Liver (tissue), 9 donors: Measurements from ENCODE around the gene SNF8. TPM values are rescaled to one million over a fixed set of nuclear protein-coding genes. Genes with fewer than 3 reads are reported as not detected.

Source experiments
- DNase-seq: peaks from one replicate; pipeline ENCODE4 v3.0.0-alpha.2; 2017; ENCODE audit warnings: low spot score
- H3K27ac ChIP-seq, 2 donors: one replicate each; pipeline ENCODE4 v1.7.0; 2013; ENCODE audit warnings: inconsistent platforms in 2 of 2, low read length in 2 of 2, control low read depth in 1 of 2, low read depth in 1 of 2, mild to moderate bottlenecking in 1 of 2
- H3K27me3 ChIP-seq, 4 donors: one replicate each; pipeline versions ENCODE4 v1.6.1 to v1.7.0; 2013; ENCODE audit warnings: low read length in 3 of 4, inconsistent platforms in 1 of 4, mild to moderate bottlenecking in 1 of 4, moderate library complexity in 1 of 4; ENCODE audit not compliant: control insufficient read depth in 4 of 4, insufficient read depth in 4 of 4
- H3K36me3 ChIP-seq, 4 donors: one replicate each; pipeline versions ENCODE4 v1.6.1 to v1.7.0; 2013; ENCODE audit warnings: low read length in 3 of 4, mild to moderate bottlenecking in 3 of 4, low read depth in 1 of 4, moderate library complexity in 1 of 4; ENCODE audit not compliant: control insufficient read depth in 4 of 4, insufficient read depth in 3 of 4
- H3K4me1 ChIP-seq, 4 donors: one replicate each; pipeline versions ENCODE4 v1.6.1 to v1.7.0; 2013; ENCODE audit warnings: low read length in 3 of 4, mild to moderate bottlenecking in 3 of 4, moderate library complexity in 1 of 4; ENCODE audit not compliant: control insufficient read depth in 4 of 4, insufficient read depth in 4 of 4
- H3K4me3 ChIP-seq, 3 donors: one replicate each; pipeline versions ENCODE4 v1.6.1 to v1.7.0; 2013; ENCODE audit warnings: low read length in 3 of 3, control low read depth in 1 of 3, low read depth in 1 of 3, mild to moderate bottlenecking in 1 of 3
- H3K9ac ChIP-seq, 2 donors: one replicate each; pipeline ENCODE4 v1.7.0; 2013; ENCODE audit warnings: low read length in 2 of 2, mild to moderate bottlenecking in 2 of 2, moderate library complexity in 2 of 2, control low read depth in 1 of 2, low read depth in 1 of 2
- H3K9me3 ChIP-seq, 4 donors: one replicate each; pipeline versions ENCODE4 v1.6.1 to v1.7.0; 2013; ENCODE audit warnings: low read length in 3 of 4; ENCODE audit not compliant: control insufficient read depth in 4 of 4
- CTCF ChIP-seq: fragments of 150-350 bp; IDR thresholded peaks from 2 replicates; pipeline ENCODE4 v1.5.1; 2017; ENCODE audit warnings: improper control_type of control experiment, low read depth, low read length; ENCODE audit not compliant: missing input control
- EGR1 ChIP-seq, 2 donors: IDR thresholded peaks; 2 replicates each; pipeline ENCODE4 v1.6.1; 2016 to 2018; ENCODE audit warnings: antibody characterized with exemption in 2 of 2, low read depth in 2 of 2
- FOXA1 ChIP-seq: IDR thresholded peaks from 2 replicates; pipeline ENCODE4 v1.6.1; 2016; ENCODE audit warnings: antibody characterized with exemption
- FOXA2 ChIP-seq: IDR thresholded peaks from 2 replicates; pipeline ENCODE4 v1.6.1; 2016; ENCODE audit warnings: antibody characterized with exemption
- GABPA ChIP-seq, 2 donors: IDR thresholded peaks in 1 of 2; conservative IDR thresholded peaks in 1 of 2; 2 replicates each; pipeline ENCODE4 v1.6.1; 2016; ENCODE audit warnings: antibody characterized with exemption in 2 of 2, mild to moderate bottlenecking in 1 of 2, moderate library complexity in 1 of 2
- HNF4A ChIP-seq, 2 donors: conservative IDR thresholded peaks; 2 replicates each; pipeline ENCODE4 v1.6.1; 2016; ENCODE audit warnings: antibody characterized with exemption in 2 of 2, mild to moderate bottlenecking in 2 of 2
- HNF4G ChIP-seq: IDR thresholded peaks from 2 replicates; pipeline ENCODE4 v1.6.1; 2016; ENCODE audit warnings: antibody characterized with exemption
- JUND ChIP-seq, 2 donors: IDR thresholded peaks; 2 replicates each; pipeline ENCODE4 v1.6.1; 2016; ENCODE audit warnings: antibody characterized with exemption in 2 of 2
- MAX ChIP-seq: IDR thresholded peaks from 2 replicates; pipeline ENCODE4 v1.6.1; 2016; ENCODE audit warnings: antibody characterized with exemption
- NR2F2 ChIP-seq: IDR thresholded peaks from 2 replicates; pipeline ENCODE4 v1.6.1; 2016; ENCODE audit warnings: antibody characterized with exemption
- RAD21 ChIP-seq, 2 donors: IDR thresholded peaks; 2 replicates each; pipeline ENCODE4 v1.6.1; 2016; ENCODE audit warnings: antibody characterized with exemption in 2 of 2, mild to moderate bottlenecking in 2 of 2
- REST ChIP-seq: IDR thresholded peaks from 2 replicates; pipeline ENCODE4 v1.6.1; 2016; ENCODE audit warnings: antibody characterized with exemption, mild to moderate bottlenecking
- RXRA ChIP-seq, 2 donors: IDR thresholded peaks; 2 replicates each; pipeline ENCODE4 v1.6.1; 2017 to 2018; ENCODE audit warnings: antibody characterized with exemption in 2 of 2, mild to moderate bottlenecking in 1 of 2
- SP1 ChIP-seq: IDR thresholded peaks from 2 replicates; pipeline ENCODE4 v1.6.1; 2018; ENCODE audit warnings: antibody characterized with exemption, mild to moderate bottlenecking
- TAF1 ChIP-seq: conservative IDR thresholded peaks from 2 replicates; pipeline ENCODE4 v1.6.1; 2016; ENCODE audit warnings: antibody characterized with exemption, mild to moderate bottlenecking
- YY1 ChIP-seq: IDR thresholded peaks from 2 replicates; pipeline ENCODE4 v1.6.1; 2016; ENCODE audit warnings: antibody characterized with exemption, mild to moderate bottlenecking
- WGBS: extraction: QIAGEN DNeasy Blood & Tissue Kit; methylation state at CpG from one replicate; pipeline ENCODE4 v1.1.7; 2013; 5-methylcytosine and 5-hydroxymethylcytosine counted together
- polyA plus RNA-seq, 2 donors: library from polyadenylated mRNA; stranded (reverse) in 1 of 2; unstranded in 1 of 2; fragments of 200-250 nt in 1 of 2; fragments of >200 nt in 1 of 2; fragmentation: Nextera tagmentation in 1 of 2; extraction: Ambion mirVana in 1 of 2; gene quantifications; one replicate each; pipeline versions ENCODE4 v1.2.1 to v1.2.3, GENCODE V29; 2013 to 2015
- total RNA-seq, 2 donors: library from RNA; depleted of rRNA; stranded (reverse); fragments of >200 nt; gene quantifications; one replicate each; pipeline ENCODE4 v1.2.3, GENCODE V29; 2014
- TF ChIP-seq, protein P1 (sequence below): IDR thresholded peaks from 2 replicates; pipeline ENCODE4 v1.6.1; 2016; ENCODE audit warnings: antibody characterized with exemption
- TF ChIP-seq, protein P2 (sequence below): IDR thresholded peaks from 2 replicates; pipeline ENCODE4 v1.6.1; 2016; ENCODE audit warnings: antibody characterized with exemption
- donor health status: healthy.
- donor health status: healthy.
- donor health status: healthy.
- donor health status: healthy.
- donor health status: healthy.

The SNF8 gene
- total and polyA plus RNA-seq, 4 donors: 40.5 to 78.2 (median 60.8) TPM

DNA sequence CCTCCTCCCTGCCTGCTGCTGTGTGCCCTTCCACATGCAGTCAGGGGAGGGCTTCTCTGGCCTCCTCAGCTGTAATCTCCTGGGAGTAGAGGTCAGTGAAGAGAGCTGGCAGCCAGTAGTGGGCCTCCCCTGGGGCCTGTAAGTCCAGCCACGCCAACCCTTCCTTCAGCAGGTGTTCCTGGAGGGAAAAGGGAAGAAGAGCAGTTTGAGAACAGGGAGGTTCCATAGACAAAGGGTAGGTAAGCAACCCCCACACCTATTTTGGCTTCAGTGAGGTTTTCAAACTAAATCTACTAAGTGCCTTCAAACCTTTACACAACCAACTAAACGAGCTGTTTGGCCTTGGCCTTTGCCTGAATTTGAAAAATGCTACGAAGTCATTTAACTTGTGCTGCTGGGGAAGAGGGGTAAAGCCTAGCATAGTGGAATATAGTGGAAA, 14.2 kb downstream of the SNF8 start:
- TF ChIP-seq JUND (IDR thresholded peaks at IDR 0.05) (no peak), YY1 (no peak)
- 56% methylated on average over 3 of the region's 3 CpGs for WGBS
- Histone ChIP-seq H3K27ac (no peak overlapping the region), H3K4me3 (no peak overlapping the region), H3K9ac (no peak overlapping the region), H3K9me3 (no peaks in the 10 kb centered on the region), H3K27me3 (no peaks in the 10 kb centered on the region), H3K4me1 (no peaks in the 10 kb centered on the region), H3K36me3 (peaks cover 8 to 79% (median 52%) of the 10 kb centered on the region in 4 donors)
- no peak for DNase-seq

DNA sequence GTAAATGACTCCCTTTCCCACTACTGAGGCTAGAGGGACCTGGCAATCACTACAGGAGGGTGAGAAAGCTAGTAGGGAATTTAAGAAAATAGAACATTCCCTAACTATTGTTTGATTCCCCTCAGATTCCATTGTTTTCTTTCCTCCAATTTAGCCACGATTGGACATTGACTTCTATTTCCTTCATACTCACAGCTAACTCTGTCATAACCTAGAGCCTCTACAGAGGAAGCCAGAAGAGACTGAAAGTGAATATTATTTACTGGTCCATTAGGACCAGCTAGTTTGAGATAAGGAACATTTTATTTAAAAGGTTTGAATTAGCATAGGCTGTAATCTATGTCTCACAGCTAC, 14.9 kb downstream of the SNF8 start:
- TF ChIP-seq REST (no peak), FOXA2 (no peak), NR2F2 (no peak), FOXA1 (no peak), SP1 (no peak), HNF4A (conservative IDR thresholded peaks at IDR 0.05) (no peak), RAD21 (IDR thresholded peaks at IDR 0.05) (no peak)
- Histone ChIP-seq H3K9me3 (no peaks in the 10 kb centered on the region), H3K27me3 (no peaks in the 10 kb centered on the region), H3K4me1 (no peaks in the 10 kb centered on the region), H3K36me3 (peaks cover 8 to 81% (median 58%) of the 10 kb centered on the region in 4 donors), H3K27ac (no peak overlapping the region), H3K9ac (no peak overlapping the region), H3K4me3 (no peak overlapping the region)
- no peak for DNase-seq
- WGBS: 63% methylated on average over 1 of the region's 1 CpG

DNA sequence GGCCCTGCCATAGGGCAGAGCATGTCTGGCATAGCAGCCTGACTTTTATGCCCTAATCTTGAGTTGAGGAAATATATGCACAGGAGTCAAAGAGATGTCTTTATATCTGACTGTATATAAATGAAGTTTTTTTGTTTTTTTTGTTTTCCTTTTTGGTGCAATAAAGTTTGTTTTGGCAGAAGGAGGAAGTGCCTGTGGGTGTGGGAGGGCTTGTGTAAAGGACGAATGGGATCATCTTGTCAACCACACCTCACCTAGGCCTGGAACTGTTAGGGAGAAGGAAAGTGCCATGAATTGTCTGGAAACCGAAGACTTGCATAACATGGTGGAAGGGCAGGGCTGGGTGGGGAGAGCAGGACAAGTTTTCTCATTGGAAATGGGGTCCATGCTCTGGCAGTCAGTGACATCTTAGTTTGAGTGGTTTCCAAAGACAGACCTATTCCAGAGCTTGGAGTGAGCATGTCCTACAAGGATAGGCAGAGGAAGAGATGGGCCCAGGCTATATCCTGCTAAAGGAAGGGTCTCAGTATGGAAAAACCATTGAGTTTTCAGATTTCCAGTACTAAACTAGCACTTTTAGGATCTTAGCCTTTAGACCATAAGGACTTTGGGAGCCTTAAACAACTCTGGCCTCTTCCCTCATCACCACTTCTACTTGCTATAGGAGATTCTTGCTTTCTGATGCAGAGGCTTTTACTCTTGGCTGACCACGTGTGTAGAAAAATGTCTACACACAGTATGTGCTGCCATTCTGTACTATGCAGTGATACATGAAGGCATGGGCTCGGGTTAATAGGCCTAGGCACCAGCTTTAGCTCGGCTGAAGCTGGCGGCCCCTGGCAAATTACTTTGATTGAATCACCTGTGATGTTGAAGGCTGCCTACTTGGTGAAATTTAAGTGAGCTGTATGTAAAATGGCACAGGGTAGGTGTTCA, 15.5 kb downstream of the SNF8 start:
- H3K36me3 ChIP-seq: peaks cover 8 to 82% (median 60%) of the 10 kb centered on the region in 4 donors
- H3K4me1 ChIP-seq: no peaks in the 10 kb centered on the region
- no peak for DNase-seq
- H3K9me3 ChIP-seq: no peaks in the 10 kb centered on the region
- 86% methylated on average over 6 of the region's 6 CpGs for WGBS
- no peak overlapping the region for H3K27ac ChIP-seq
- H3K9ac ChIP-seq: no peak overlapping the region
- no peaks in the 10 kb centered on the region for H3K27me3 ChIP-seq
- no peak overlapping the region for H3K4me3 ChIP-seq
- no peak for TF ChIP-seq GABPA (IDR thresholded peaks at IDR 0.05 in 1 of 2, conservative IDR thresholded peaks at IDR 0.05 in 1 of 2)
- no peak for TF ChIP-seq SP1
- TF ChIP-seq TAF1: no peak
- no peak for TF ChIP-seq HNF4G
- TF ChIP-seq NR2F2: no peak
- TF ChIP-seq YY1: no peak
- TF ChIP-seq EGR1 (IDR thresholded peaks at IDR 0.05; ENCODE audit: low read depth in 2 of 2): no peak
- TF ChIP-seq RXRA (IDR thresholded peaks at IDR 0.05): no peak
- no peak for TF ChIP-seq HNF4A (conservative IDR thresholded peaks at IDR 0.05)
- TF ChIP-seq RAD21 (IDR thresholded peaks at IDR 0.05): no peak
- no peak for TF ChIP-seq JUND (IDR thresholded peaks at IDR 0.05)
- TF ChIP-seq FOXA2: no peak
- TF ChIP-seq CTCF: no peak
- TF ChIP-seq, protein P1, sequence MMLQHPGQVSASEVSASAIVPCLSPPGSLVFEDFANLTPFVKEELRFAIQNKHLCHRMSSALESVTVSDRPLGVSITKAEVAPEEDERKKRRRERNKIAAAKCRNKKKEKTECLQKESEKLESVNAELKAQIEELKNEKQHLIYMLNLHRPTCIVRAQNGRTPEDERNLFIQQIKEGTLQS: no peak
- no peak for TF ChIP-seq FOXA1
- TF ChIP-seq, protein P2, sequence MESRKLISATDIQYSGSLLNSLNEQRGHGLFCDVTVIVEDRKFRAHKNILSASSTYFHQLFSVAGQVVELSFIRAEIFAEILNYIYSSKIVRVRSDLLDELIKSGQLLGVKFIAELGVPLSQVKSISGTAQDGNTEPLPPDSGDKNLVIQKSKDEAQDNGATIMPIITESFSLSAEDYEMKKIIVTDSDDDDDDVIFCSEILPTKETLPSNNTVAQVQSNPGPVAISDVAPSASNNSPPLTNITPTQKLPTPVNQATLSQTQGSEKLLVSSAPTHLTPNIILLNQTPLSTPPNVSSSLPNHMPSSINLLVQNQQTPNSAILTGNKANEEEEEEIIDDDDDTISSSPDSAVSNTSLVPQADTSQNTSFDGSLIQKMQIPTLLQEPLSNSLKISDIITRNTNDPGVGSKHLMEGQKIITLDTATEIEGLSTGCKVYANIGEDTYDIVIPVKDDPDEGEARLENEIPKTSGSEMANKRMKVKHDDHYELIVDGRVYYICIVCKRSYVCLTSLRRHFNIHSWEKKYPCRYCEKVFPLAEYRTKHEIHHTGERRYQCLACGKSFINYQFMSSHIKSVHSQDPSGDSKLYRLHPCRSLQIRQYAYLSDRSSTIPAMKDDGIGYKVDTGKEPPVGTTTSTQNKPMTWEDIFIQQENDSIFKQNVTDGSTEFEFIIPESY: no peak
- no peak for TF ChIP-seq MAX
